Measurements from ENCODE around the gene RPGRIP1.

Gene RPGRIP1

DNA sequence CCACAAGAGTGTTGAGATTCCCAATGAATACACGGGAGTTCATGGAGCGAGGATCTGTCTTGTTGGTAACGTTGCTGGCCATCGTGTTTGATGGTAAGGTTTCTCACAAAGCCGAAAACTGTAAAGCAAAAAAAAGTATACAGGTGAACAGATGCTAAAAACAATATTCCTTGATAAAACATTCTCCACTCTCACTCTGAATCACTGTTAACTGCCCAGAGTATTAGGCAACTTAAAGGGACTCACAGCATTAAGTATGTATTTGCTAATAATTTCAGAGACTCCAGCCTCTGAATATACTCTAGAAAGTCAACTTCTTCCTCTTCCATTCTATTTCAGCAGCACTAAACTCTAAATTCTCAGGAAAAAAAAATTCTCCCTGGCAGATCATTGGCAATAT is 45.8 kb upstream of the RPGRIP1 start:
- Histone ChIP-seq H3K36me3 (ENCODE audit: control insufficient read depth, low read length) (peaks cover 100% of the 10 kb centered on the region), H3K9me2 (replicated peaks; ENCODE audit: control insufficient read depth, low read length) (no peaks in the 10 kb centered on the region), H3K27ac (ENCODE audit: low read depth, low read length) (no peak overlapping the region), H3F3A (ENCODE audit: control insufficient read depth, insufficient read depth) (peaks cover 70% of the 10 kb centered on the region), H3K79me2 (ENCODE audit: control insufficient read depth, low read length) (peaks cover 100% of the 10 kb centered on the region), H3K4me2 (ENCODE audit: low read length) (no peak overlapping the region), H4K20me1 (ENCODE audit: control insufficient read depth, insufficient read depth, low read depth, low read length) (peaks cover 77% of the 10 kb centered on the region), H3K27me3 (ENCODE audit: control insufficient read depth, low read length) (no peaks in the 10 kb centered on the region), H3K9me3 (ENCODE audit: control insufficient read depth, insufficient read depth, low read length) (no peaks in the 10 kb centered on the region), H3K4me1 (ENCODE audit: control insufficient read depth, low read length) (no peaks in the 10 kb centered on the region), H3K4me3 (ENCODE audit: low read length) (no peak overlapping the region)
- TF ChIP-seq EZH2phosphoT487 (IDR thresholded peaks at IDR 0.05; ENCODE audit: borderline replicate concordance, low read length), result no peak
- TF ChIP-seq, protein P1, sequence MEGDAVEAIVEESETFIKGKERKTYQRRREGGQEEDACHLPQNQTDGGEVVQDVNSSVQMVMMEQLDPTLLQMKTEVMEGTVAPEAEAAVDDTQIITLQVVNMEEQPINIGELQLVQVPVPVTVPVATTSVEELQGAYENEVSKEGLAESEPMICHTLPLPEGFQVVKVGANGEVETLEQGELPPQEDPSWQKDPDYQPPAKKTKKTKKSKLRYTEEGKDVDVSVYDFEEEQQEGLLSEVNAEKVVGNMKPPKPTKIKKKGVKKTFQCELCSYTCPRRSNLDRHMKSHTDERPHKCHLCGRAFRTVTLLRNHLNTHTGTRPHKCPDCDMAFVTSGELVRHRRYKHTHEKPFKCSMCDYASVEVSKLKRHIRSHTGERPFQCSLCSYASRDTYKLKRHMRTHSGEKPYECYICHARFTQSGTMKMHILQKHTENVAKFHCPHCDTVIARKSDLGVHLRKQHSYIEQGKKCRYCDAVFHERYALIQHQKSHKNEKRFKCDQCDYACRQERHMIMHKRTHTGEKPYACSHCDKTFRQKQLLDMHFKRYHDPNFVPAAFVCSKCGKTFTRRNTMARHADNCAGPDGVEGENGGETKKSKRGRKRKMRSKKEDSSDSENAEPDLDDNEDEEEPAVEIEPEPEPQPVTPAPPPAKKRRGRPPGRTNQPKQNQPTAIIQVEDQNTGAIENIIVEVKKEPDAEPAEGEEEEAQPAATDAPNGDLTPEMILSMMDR (IDR thresholded peaks at IDR 0.05; ENCODE audit: low read depth, low read length, poor library complexity, severe bottlenecking), result no peak

DNA sequence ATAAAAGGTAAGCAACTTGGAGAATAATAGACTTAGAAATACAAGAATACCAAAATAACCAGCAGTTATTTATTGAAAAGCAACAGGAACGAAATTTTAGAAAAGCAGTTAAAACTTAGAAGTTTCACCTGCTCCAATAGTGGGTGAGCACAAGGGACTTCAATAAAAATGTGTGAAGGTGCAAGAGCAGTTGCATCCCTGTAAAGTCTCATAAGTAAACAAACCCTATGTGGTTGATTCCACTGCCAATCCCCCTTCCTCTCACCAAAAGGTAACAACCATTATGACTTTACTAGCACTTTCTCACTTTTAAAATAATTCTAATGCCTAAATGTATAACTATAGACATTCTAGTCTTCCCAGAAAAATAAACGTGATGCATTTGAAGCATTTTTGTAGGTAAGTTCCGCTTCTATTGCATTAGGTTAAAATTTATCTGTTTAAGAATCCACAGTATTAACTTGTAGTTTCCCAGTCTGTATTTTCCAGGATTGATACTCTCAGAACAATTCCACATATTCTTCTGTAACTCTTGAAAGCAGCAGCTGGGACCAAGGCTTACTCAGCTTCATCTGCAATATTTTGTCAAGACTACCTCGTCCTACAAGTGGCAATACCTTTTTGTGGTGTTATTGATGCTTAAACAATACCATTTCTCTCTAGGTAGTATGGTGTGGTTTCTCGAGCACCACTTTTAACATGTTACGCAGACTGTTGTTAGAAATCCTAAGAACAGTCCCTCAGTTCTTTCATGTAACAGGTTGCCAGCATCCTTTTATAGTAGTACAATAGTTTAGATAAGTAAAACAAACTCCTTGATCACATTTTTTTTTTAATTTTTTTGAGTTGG is 42.7 kb upstream of the RPGRIP1 start:
- H3K9me2 ChIP-seq (replicated peaks; ENCODE audit: control insufficient read depth, low read length), result no peaks in the 10 kb centered on the region
- H3K9me3 ChIP-seq (ENCODE audit: control insufficient read depth, insufficient read depth, low read length), result no peaks in the 10 kb centered on the region
- no peak for TF ChIP-seq EZH2phosphoT487 (IDR thresholded peaks at IDR 0.05; ENCODE audit: borderline replicate concordance, low read length)
- TF ChIP-seq, protein P1 (IDR thresholded peaks at IDR 0.05; ENCODE audit: low read depth, low read length, poor library complexity, severe bottlenecking), result no peak
- H3K4me2 ChIP-seq (ENCODE audit: low read length), result no peak overlapping the region
- no peak overlapping the region for H3K27ac ChIP-seq (ENCODE audit: low read depth, low read length)
- peaks cover 100% of the 10 kb centered on the region for H3K79me2 ChIP-seq (ENCODE audit: control insufficient read depth, low read length)
- no peak overlapping the region for H3K4me3 ChIP-seq (ENCODE audit: low read length)
- no peaks in the 10 kb centered on the region for H3K27me3 ChIP-seq (ENCODE audit: control insufficient read depth, low read length)
- H3K36me3 ChIP-seq (ENCODE audit: control insufficient read depth, low read length), result peaks cover 98% of the 10 kb centered on the region
- H4K20me1 ChIP-seq (ENCODE audit: control insufficient read depth, insufficient read depth, low read depth, low read length), result peaks cover 81% of the 10 kb centered on the region
- H3K4me1 ChIP-seq (ENCODE audit: control insufficient read depth, low read length), result 0 out of 2 replicates have a peak, but pooled peaks cover 3% of the 10 kb centered on the region
- H3F3A ChIP-seq (ENCODE audit: control insufficient read depth, insufficient read depth), result peaks cover 71% of the 10 kb centered on the region

DNA sequence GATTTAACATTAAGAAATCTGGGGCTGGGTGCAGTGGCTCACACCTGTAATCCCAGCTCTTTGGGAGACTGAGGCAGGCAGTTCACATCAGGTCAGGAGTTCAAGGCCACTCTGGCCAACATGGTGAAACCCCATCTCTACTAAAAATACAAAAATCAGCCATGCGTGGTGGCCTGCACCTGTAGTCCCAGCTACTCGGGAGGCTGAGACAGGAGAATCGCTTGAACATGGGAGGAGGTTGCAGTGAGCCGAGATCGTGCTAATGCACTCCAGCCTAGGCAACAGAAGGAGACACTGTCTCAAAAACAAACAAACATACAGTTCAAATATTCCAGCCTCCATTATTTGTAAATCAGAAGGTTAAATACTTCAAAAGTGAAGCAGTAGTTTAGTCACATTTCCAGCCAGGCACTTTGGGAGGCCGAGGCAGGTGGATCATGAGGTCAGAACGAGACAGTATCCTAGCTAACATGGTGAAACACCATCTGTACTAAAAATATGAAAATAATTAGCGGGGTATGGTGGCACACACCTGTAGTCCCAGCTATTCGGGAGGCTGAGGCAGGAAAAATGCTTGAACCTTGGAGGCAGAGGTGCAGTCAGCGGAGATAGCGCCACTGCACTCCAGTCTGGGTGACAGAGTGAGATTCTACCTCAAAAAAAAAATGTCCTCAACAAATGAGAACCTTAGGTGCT is 40.9 kb upstream of the RPGRIP1 start:
- H3K9me3 ChIP-seq (ENCODE audit: control insufficient read depth, insufficient read depth, low read length), result no peaks in the 10 kb centered on the region
- H3K36me3 ChIP-seq (ENCODE audit: control insufficient read depth, low read length), result peaks cover 98% of the 10 kb centered on the region
- TF ChIP-seq, protein P1 (IDR thresholded peaks at IDR 0.05; ENCODE audit: low read depth, low read length, poor library complexity, severe bottlenecking), result no peak
- no peak for TF ChIP-seq EZH2phosphoT487 (IDR thresholded peaks at IDR 0.05; ENCODE audit: borderline replicate concordance, low read length)
- no peaks in the 10 kb centered on the region for H3K9me2 ChIP-seq (replicated peaks; ENCODE audit: control insufficient read depth, low read length)
- no peak overlapping the region for H3K4me2 ChIP-seq (ENCODE audit: low read length)
- no peak overlapping the region for H3K4me3 ChIP-seq (ENCODE audit: low read length)
- H3F3A ChIP-seq (ENCODE audit: control insufficient read depth, insufficient read depth), result peaks cover 81% of the 10 kb centered on the region
- no peaks in the 10 kb centered on the region for H3K27me3 ChIP-seq (ENCODE audit: control insufficient read depth, low read length)
- peaks cover 100% of the 10 kb centered on the region for H3K79me2 ChIP-seq (ENCODE audit: control insufficient read depth, low read length)
- H3K4me1 ChIP-seq (ENCODE audit: control insufficient read depth, low read length), result 0 out of 2 replicates have a peak, but pooled peaks cover 3% of the 10 kb centered on the region
- H3K27ac ChIP-seq (ENCODE audit: low read depth, low read length), result no peak overlapping the region
- peaks cover 73% of the 10 kb centered on the region for H4K20me1 ChIP-seq (ENCODE audit: control insufficient read depth, insufficient read depth, low read depth, low read length)

Data from DOHH2 (cell line).